Measurements from ENCODE around the gene KCNIP3.
A peak's percentile ranks its signal among the peaks of the same experiment; 100 is the strongest.

The KCNIP3 gene

GRCh38 chr2:95318431-95319220 is 21.5 kb downstream of the KCNIP3 start:
- no peak for TF ChIP-seq CTCF (IDR thresholded peaks at IDR 0.05)

DNA sequence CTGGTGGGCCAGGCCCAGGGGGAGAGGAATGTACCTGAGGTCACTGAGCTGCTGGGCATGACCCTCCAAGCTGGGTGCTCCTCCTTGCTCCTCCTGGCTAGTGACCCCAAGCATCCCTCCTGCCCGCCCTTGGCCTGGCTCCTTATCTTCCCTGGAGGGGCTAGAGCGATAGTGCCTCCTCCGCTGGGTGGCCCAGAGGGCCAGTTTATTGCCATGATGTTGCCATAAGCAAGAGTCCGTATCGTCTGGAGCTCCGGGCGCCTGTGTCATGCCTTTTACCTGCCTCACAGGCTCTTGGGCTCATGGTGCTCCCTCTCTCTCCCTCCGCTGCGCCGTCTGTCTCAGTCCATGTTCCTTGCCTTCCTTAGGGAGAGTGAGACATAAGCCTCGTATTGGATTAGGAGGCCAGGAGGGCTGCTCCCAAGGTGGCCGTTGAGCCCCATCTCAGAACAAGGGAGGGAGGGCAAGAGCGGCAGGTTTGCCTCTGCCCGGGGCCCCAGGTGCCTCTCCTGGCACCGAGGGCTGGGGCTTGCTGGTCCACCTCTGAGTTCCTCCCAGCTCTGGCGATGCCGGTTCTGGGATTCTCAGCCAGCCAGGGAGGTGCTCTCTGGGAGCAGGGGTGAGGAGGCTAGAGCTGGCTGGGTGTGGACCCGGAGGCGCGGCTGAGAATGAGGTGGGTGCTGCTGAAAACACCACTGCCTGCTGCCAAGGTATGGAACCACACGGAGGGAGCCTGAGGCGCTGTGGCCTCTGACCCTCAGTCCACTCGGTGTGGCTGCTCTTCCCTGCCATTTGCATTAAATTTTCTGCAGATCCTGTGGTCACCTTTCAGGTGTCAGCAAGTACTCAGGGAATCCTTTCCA is 22.6 kb downstream of the KCNIP3 start:
- no peak for TF ChIP-seq CTCF (IDR thresholded peaks at IDR 0.05)

GRCh38 chr2:95320344-95320712 is 23.2 kb downstream of the KCNIP3 start:
- no peak for TF ChIP-seq CTCF (IDR thresholded peaks at IDR 0.05)

- no peak for TF ChIP-seq CTCF (IDR thresholded peaks at IDR 0.05)
These were observed 24.0 kb downstream of the KCNIP3 start for GRCh38 chr2:95320986-95321767.

DNA sequence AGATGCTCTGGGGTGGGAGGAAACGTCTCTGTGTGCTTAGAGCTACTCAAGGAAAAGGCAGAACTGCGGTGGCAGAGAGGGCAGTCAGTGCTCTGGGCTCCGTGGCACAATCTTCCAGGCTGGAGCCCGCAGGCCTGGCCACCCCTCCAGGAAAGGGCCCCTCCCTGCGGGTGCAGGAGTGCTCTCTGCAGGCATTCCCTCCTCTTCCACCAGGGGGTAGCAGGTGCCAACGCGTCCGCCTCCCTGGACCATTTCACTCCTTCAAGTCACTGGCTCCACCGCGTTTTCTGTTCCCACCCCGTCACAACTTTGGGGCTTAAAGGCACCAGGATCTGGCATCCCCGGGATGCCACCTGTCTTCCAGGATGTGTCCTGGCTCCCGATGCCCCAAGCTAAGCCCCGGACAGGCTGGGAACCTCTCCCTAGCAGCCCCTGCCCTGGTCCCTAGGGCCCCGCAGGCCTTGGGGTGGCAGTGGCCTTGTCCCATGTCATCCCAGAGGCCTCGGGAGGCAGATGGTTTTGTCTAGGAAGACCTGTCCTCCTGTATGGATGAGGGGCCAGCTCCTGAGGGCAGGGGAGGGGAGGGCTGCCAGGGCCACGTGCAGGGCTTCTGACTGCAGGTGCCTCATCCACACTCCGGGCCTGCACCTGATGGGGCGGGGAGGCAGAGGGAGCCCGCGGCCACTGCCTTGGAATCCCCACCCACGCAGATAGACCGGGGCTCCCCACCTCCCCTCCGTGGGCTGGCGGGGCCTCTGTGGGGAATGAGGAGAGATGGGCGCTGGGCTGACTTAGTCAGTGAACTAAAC is 26.4 kb downstream of the KCNIP3 start:
- peak; percentile 69 for TF ChIP-seq CTCF (IDR thresholded peaks at IDR 0.05)

DNA sequence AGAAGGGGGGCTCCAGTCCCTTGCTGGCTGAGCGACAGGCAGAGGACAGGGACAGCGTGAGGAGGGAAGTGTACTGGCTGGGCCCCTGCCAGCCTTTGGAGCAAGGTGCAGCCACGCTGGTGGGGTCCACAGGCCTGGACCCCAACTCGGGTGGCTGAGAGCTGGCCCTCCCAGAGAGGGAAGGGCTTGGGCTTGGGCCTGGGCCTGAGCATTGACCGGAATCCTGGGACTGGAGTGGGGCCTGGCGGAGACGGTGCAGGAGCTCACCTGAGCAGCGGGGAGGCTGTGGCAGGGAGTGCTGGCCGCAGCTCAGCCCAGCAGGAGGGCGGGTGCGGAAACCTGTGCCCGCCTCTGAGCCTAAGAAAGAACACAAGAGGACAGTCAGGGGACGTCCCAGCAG is 27.9 kb downstream of the KCNIP3 start:
- TF ChIP-seq CTCF (IDR thresholded peaks at IDR 0.05), result no peak
